ENCODE results near the gene NEU1. TPM values are rescaled to one million over a fixed set of nuclear protein-coding genes. Genes with fewer than 3 reads are reported as not detected.

The NEU1 gene
- total and polyA plus RNA-seq, 2 of the 8 experiments (the other 6 are each of a cell fraction or from before 2014, with no cell fraction given): 41.2 to 72.1 TPM

DNA sequence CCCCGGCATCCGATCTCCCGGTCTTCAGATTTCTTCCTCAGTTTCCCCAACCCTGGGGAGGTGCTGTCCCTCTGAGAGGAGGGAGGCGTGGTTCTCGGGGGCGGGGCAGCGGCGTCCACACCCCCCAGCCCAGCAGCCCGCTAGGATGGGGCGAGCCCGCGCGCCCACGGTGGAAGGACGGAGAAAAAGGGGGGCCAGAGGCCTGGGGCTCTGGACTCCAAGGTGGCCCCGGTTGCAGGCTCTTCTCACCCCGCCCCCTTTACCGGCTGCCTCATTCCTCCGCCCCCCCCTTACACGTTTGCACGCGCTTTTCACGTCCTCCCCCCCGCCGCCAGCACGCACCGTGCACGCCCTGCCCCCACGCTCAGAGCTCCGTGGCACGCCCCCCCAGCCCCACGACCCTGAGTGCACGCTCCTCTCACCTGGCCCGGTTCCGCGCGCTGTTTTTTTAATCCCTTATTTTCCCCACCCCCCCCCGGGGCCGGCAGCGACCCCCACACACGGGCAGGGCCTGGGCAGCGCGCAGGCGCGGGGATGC lies 38.9 kb upstream of the NEU1 start (continued):
- no peak for TF ChIP-seq CBX5 (IDR thresholded peaks at IDR 0.05; ENCODE audit: low read depth, low read length)
- no peak for TF ChIP-seq EGR1 (IDR thresholded peaks at IDR 0.05; ENCODE audit: borderline replicate concordance, low read depth, low read length)
- TF ChIP-seq RAD21 (IDR thresholded peaks at IDR 0.05 in 1 of 2, conservative IDR thresholded peaks at IDR 0.05 in 1 of 2; ENCODE audit: low read depth in 2 of 2, low read length in 2 of 2): no peak
- no peak for TF ChIP-seq CTBP2 (IDR thresholded peaks at IDR 0.05; ENCODE audit: borderline replicate concordance, insufficient read depth, insufficient read length, low read length)
- TF ChIP-seq EZH2 (IDR thresholded peaks at IDR 0.05; ENCODE audit: low read depth, low read length, severe bottlenecking): no peak
- no peak for TF ChIP-seq MAX (IDR thresholded peaks at IDR 0.05)
